ENCODE results near the gene FOXO3. TPM values are rescaled to one million over a fixed set of nuclear protein-coding genes. Genes with fewer than 3 reads are reported as not detected.

FOXO3 gene
- total and polyA plus RNA-seq, 2 experiments from 2014 or later, result 20.2 to 20.8 TPM

GRCh38 chr6:108608453-108609275 lies 47.9 kb downstream of the FOXO3 start:
- no peak for DNase-seq (ENCODE audit: low read depth in 1 of 2, low spot score in 1 of 2)
- H3K27me3 ChIP-seq, result no peaks in the 10 kb centered on the region
- no peak for TF ChIP-seq CTCF (IDR thresholded peaks at IDR 0.05; ENCODE audit: low read depth, low read length)
- no peak overlapping the region for H3K4me3 ChIP-seq
- H3K4me1 ChIP-seq (ENCODE audit: low read depth), result peaks cover 23% of the 10 kb centered on the region
- H3K27ac ChIP-seq, result peak overlapping the region; percentile 21
- H3K36me3 ChIP-seq, result no peaks in the 10 kb centered on the region
- H3K9me3 ChIP-seq (ENCODE audit: low read depth), result no peaks in the 10 kb centered on the region

GRCh38 chr6:108609276-108609769 lies 48.6 kb downstream of the FOXO3 start:
- Histone ChIP-seq H3K4me3 (no peak overlapping the region), H3K4me1 (ENCODE audit: low read depth) (peaks cover 23% of the 10 kb centered on the region), H3K27ac (peak overlapping the region; percentile 21), H3K27me3 (no peaks in the 10 kb centered on the region), H3K36me3 (no peaks in the 10 kb centered on the region), H3K9me3 (ENCODE audit: low read depth) (no peaks in the 10 kb centered on the region)
- no peak for TF ChIP-seq CTCF (IDR thresholded peaks at IDR 0.05; ENCODE audit: low read depth, low read length)
- no peak for DNase-seq (ENCODE audit: low read depth in 1 of 2, low spot score in 1 of 2)

- no peak for TF ChIP-seq CTCF (IDR thresholded peaks at IDR 0.05; ENCODE audit: low read depth, low read length)
- H3K4me1 ChIP-seq (ENCODE audit: low read depth), result peaks cover 23% of the 10 kb centered on the region
- H3K9me3 ChIP-seq (ENCODE audit: low read depth), result no peaks in the 10 kb centered on the region
- no peak for DNase-seq (ENCODE audit: low read depth in 1 of 2, low spot score in 1 of 2)
- no peaks in the 10 kb centered on the region for H3K36me3 ChIP-seq
- no peak overlapping the region for H3K27ac ChIP-seq
- H3K4me3 ChIP-seq, result no peak overlapping the region
- no peaks in the 10 kb centered on the region for H3K27me3 ChIP-seq
Measured at GRCh38 chr6:108610270-108610839, 49.6 kb downstream of the FOXO3 start.

GRCh38 chr6:108610957-108611586 lies 50.4 kb downstream of the FOXO3 start:
- TF ChIP-seq CTCF (IDR thresholded peaks at IDR 0.05; ENCODE audit: low read depth, low read length), result no peak

GRCh38 chr6:108612852-108613251 lies 52.1 kb downstream of the FOXO3 start:
- no peaks in the 10 kb centered on the region for H3K36me3 ChIP-seq
- H3K9me3 ChIP-seq (ENCODE audit: low read depth), result no peaks in the 10 kb centered on the region
- no peaks in the 10 kb centered on the region for H3K27me3 ChIP-seq
- H3K4me1 ChIP-seq (ENCODE audit: low read depth), result peaks cover 14% of the 10 kb centered on the region
- no peak overlapping the region for H3K27ac ChIP-seq
- TF ChIP-seq CTCF (IDR thresholded peaks at IDR 0.05; ENCODE audit: low read depth, low read length), result no peak
- no peak for DNase-seq (ENCODE audit: low read depth in 1 of 2, low spot score in 1 of 2)
- no peak overlapping the region for H3K4me3 ChIP-seq

More at GRCh38 chr6:108610957-108611586, 50.4 kb downstream of the FOXO3 start:
- H3K9me3 ChIP-seq (ENCODE audit: low read depth), result no peaks in the 10 kb centered on the region
- no peaks in the 10 kb centered on the region for H3K36me3 ChIP-seq
- DNase-seq (ENCODE audit: low read depth in 1 of 2, low spot score in 1 of 2), result no peak
- H3K27ac ChIP-seq, result no peak overlapping the region
- peaks cover 19% of the 10 kb centered on the region for H3K4me1 ChIP-seq (ENCODE audit: low read depth)
- no peaks in the 10 kb centered on the region for H3K27me3 ChIP-seq
- H3K4me3 ChIP-seq, result no peak overlapping the region

Measured in cardiac muscle cell (in vitro differentiated cells and primary cell).